ENCODE measurements around the gene C7orf57.
"Not testable (repeated sequence)": the region's sequence is repeated elsewhere in the genome, so short reads cannot be mapped to it uniquely, and the experiment has no call there.

Gene C7orf57

GRCh38 chr7:48058990-48059389 is 23.6 kb downstream of the C7orf57 start:
- H3K4me3 ChIP-seq (ENCODE audit: low read depth, low read length), result no peak overlapping the region
- DNase-seq (ENCODE audit: low read depth), result no peak
- TF ChIP-seq CTCF (conservative IDR thresholded peaks at IDR 0.05; ENCODE audit: low read depth, low read length), result no peak

GRCh38 chr7:48059706-48060105 is 24.4 kb downstream of the C7orf57 start:
- no peak for TF ChIP-seq CTCF (conservative IDR thresholded peaks at IDR 0.05; ENCODE audit: low read depth, low read length)
- no peak for DNase-seq (ENCODE audit: low read depth)
- H3K4me3 ChIP-seq (ENCODE audit: low read depth, low read length), result no peak overlapping the region

- H3K4me3 ChIP-seq (ENCODE audit: low read depth, low read length), result no peak overlapping the region
- no peak for DNase-seq (ENCODE audit: low read depth)
- TF ChIP-seq CTCF (conservative IDR thresholded peaks at IDR 0.05; ENCODE audit: low read depth, low read length), result no peak
Measured at GRCh38 chr7:48063985-48064384, 28.6 kb downstream of the C7orf57 start.

- no peak for TF ChIP-seq CTCF (conservative IDR thresholded peaks at IDR 0.05; ENCODE audit: low read depth, low read length)
Measured at GRCh38 chr7:48067475-48067874, 32.1 kb downstream of the C7orf57 start.

GRCh38 chr7:48074204-48074654 is 38.9 kb downstream of the C7orf57 start:
- H3K4me3 ChIP-seq (ENCODE audit: low read depth, low read length), result no peak overlapping the region
- DNase-seq (ENCODE audit: low read depth), result no peak
- TF ChIP-seq CTCF (conservative IDR thresholded peaks at IDR 0.05; ENCODE audit: low read depth, low read length), result no peak

More at GRCh38 chr7:48067475-48067874, 32.1 kb downstream of the C7orf57 start:
- no peak for DNase-seq (ENCODE audit: low read depth)
- H3K4me3 ChIP-seq (ENCODE audit: low read depth, low read length), result no peak overlapping the region

GRCh38 chr7:48077423-48077822 is 42.1 kb downstream of the C7orf57 start:
- DNase-seq (ENCODE audit: low read depth), result no peak
- no peak for TF ChIP-seq CTCF (conservative IDR thresholded peaks at IDR 0.05; ENCODE audit: low read depth, low read length)
- H3K4me3 ChIP-seq (ENCODE audit: low read depth, low read length), result no peak overlapping the region

GRCh38 chr7:48078470-48078869 is 43.1 kb downstream of the C7orf57 start:
- no peak for TF ChIP-seq CTCF (conservative IDR thresholded peaks at IDR 0.05; ENCODE audit: low read depth, low read length)
- no peak overlapping the region for H3K4me3 ChIP-seq (ENCODE audit: low read depth, low read length)
- no peak for DNase-seq (ENCODE audit: low read depth)

GRCh38 chr7:48082378-48082777 is 47.0 kb downstream of the C7orf57 start:
- DNase-seq (ENCODE audit: low read depth), result not testable (repeated sequence)

More at GRCh38 chr7:48082378-48082777, 47.0 kb downstream of the C7orf57 start:
- H3K4me3 ChIP-seq (ENCODE audit: low read depth, low read length), result not testable (repeated sequence)

Measured in choroid plexus epithelial cell (primary cell).